Heart left ventricle (tissue), 13 donors: ENCODE data around the gene LRRK2.

ENCODE experiments used
- POLR2A ChIP-seq, 2 donors: fragments of 450-650 bp; IDR thresholded peaks; one replicate each; pipeline ENCODE4 v1.6.1; 2017; ENCODE audit warnings: antibody characterized with exemption in 2 of 2, mild to moderate bottlenecking in 2 of 2, moderate library complexity in 2 of 2
- TF ChIP-seq, protein P1 (sequence below), 12 donors: fragments of 200-600 bp; sonication (generic) in 4 of 12; IDR thresholded peaks; one replicate each; pipeline versions ENCODE4 v1.5.0 to v1.8.0; 2018 to 2022; ENCODE audit warnings: antibody characterized with exemption in 12 of 12, mild to moderate bottlenecking in 5 of 12
- donor health status: ischemic (EF 13 %, LVEDD 7.1; RV severe dilation, severe dysfunction).
- donor health status: DM: no; HTN: yes; CAD: no.
- donor health status: DM: no; HTN: no; CAD: no.
- donor health status: ischemic (EF 25% LVEDD 6.9; RV normal size, moderate dysfunction).
- donor health status: ischemic (EF 25% LVEDD 5.7; RV mildly dilated, moderate dysfunction).
- donor health status: ischemic (EF 35%, LVEDD 5.7; RV mildly dilated, moderate dysfunction).
- donor health status: nonischemic (EF 11% LVEDD 7.7; RV severe dilation, severe dysfunction).
- donor health status: DM: yes; HTN: yes; CAD: no.
- donor health status: PGD.
- donor health status: ischemic (EF 29% LVEDD 5.4; RV normal size, mild dysfunction).
- donor health status: nonischemic (EF 23%, LVEDD 6.1; RV moderate dilation, normal function).

DNA sequence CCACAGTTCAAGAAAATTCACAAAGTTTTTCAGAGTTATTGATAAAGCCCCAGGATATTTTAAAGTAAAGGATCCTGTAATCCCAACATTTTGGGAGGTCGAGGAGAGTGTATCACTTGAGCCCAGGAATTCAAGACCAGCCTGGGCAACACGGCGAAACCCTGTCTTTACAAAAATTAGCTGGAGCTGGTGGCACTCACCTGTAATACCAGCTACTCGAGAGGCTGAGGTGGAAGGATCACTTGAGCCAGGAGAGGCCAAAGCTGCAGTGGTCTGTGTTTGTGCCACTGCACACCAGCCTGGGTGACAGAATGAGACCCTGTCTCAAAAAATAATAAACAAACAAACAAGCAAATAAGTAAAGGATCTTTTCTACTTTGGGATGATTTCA is 39.5 kb upstream of the LRRK2 start:
- TF ChIP-seq, protein P1, sequence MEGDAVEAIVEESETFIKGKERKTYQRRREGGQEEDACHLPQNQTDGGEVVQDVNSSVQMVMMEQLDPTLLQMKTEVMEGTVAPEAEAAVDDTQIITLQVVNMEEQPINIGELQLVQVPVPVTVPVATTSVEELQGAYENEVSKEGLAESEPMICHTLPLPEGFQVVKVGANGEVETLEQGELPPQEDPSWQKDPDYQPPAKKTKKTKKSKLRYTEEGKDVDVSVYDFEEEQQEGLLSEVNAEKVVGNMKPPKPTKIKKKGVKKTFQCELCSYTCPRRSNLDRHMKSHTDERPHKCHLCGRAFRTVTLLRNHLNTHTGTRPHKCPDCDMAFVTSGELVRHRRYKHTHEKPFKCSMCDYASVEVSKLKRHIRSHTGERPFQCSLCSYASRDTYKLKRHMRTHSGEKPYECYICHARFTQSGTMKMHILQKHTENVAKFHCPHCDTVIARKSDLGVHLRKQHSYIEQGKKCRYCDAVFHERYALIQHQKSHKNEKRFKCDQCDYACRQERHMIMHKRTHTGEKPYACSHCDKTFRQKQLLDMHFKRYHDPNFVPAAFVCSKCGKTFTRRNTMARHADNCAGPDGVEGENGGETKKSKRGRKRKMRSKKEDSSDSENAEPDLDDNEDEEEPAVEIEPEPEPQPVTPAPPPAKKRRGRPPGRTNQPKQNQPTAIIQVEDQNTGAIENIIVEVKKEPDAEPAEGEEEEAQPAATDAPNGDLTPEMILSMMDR (IDR thresholded peaks at IDR 0.05), result no peak
- no peak for TF ChIP-seq POLR2A (IDR thresholded peaks at IDR 0.05)
